ENCODE measurements around the gene HOTAIR.

DNA sequence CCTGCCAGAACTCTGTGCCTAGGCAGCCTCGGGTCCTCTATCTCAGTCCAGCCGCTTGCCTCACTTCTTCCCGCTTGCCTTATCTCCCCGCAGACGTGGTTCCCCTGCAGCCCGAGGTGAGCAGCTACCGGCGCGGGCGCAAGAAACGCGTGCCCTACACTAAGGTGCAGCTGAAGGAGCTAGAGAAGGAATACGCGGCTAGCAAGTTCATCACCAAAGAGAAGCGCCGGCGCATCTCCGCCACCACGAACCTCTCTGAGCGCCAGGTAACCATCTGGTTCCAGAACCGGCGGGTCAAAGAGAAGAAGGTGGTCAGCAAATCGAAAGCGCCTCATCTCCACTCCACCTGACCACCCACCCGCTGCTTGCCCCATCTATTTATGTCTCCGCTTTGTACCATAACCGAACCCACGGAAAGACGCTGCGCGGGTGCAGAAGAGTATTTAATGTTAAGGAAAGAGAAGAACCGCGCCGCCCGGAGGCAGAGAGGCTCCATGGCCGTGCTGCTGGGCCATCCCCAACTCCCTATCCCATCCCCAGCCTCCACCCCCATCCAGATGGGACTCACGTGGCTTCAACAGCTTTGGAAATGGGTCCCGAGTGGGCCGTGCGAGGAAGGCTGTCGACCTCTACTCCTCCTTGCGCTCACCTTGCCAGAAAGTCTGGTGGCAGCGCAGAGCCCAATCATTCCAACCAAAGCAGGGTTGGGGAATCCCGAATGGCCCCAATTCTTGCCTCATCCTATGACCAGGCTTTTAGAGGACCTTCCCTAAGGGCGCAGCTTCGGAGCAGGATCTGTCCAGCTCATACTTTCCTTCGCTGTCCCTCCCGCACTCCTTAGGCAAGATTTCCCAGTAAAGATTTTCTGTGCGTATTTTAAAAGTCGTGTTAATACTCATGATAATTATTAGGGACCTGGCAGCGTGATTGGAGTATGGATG, 29.6 kb downstream of the HOTAIR start:
- TF ChIP-seq, protein P1, sequence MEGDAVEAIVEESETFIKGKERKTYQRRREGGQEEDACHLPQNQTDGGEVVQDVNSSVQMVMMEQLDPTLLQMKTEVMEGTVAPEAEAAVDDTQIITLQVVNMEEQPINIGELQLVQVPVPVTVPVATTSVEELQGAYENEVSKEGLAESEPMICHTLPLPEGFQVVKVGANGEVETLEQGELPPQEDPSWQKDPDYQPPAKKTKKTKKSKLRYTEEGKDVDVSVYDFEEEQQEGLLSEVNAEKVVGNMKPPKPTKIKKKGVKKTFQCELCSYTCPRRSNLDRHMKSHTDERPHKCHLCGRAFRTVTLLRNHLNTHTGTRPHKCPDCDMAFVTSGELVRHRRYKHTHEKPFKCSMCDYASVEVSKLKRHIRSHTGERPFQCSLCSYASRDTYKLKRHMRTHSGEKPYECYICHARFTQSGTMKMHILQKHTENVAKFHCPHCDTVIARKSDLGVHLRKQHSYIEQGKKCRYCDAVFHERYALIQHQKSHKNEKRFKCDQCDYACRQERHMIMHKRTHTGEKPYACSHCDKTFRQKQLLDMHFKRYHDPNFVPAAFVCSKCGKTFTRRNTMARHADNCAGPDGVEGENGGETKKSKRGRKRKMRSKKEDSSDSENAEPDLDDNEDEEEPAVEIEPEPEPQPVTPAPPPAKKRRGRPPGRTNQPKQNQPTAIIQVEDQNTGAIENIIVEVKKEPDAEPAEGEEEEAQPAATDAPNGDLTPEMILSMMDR (conservative IDR thresholded peaks at IDR 0.05; ENCODE audit: low read depth, low read length) = no peak
- no peak for TF ChIP-seq EZH2 (IDR thresholded peaks at IDR 0.05; ENCODE audit: borderline replicate concordance, low read depth, low read length, poor library complexity, severe bottlenecking)
